NCI-H2227 treated with DMSO at 0.1 percent for 48 hours (cell line): ENCODE data around the gene ATP2C1.
"Not testable (repeated sequence)": the region's sequence is repeated elsewhere in the genome, so short reads cannot be mapped to it uniquely, and the experiment has no call there.

Experiments used
- DNase-seq: peaks from one replicate; lab custom pipeline; 2025; lab: John Stamatoyannopoulos, UW

Gene ATP2C1

GRCh38 chr3:130934442-130935089, 40.7 kb downstream of the ATP2C1 start:
- no peak for DNase-seq

- DNase-seq = no peak
These were observed 42.0 kb downstream of the ATP2C1 start for GRCh38 chr3:130935761-130936492.

GRCh38 chr3:130939753-130940152, 45.9 kb downstream of the ATP2C1 start:
- DNase-seq = no peak

GRCh38 chr3:130941793-130942192, 47.9 kb downstream of the ATP2C1 start:
- DNase-seq = no peak

- DNase-seq = no peak
These were observed 53.0 kb downstream of the ATP2C1 start for GRCh38 chr3:130946882-130947281.

- DNase-seq = no peak
These were observed 54.3 kb downstream of the ATP2C1 start for GRCh38 chr3:130948001-130948773.

GRCh38 chr3:130948929-130949328, 55.0 kb downstream of the ATP2C1 start:
- no peak for DNase-seq

GRCh38 chr3:130950124-130950523, 56.2 kb downstream of the ATP2C1 start:
- no peak for DNase-seq

- DNase-seq = no peak
These were observed 56.8 kb downstream of the ATP2C1 start for GRCh38 chr3:130950641-130951040.

- DNase-seq = no peak
These were observed 61.6 kb downstream of the ATP2C1 start for GRCh38 chr3:130955481-130955880.

GRCh38 chr3:130956281-130956680, 62.4 kb downstream of the ATP2C1 start:
- no peak for DNase-seq

GRCh38 chr3:130956721-130957120, 62.8 kb downstream of the ATP2C1 start:
- DNase-seq = no peak

- DNase-seq = peak; percentile 7
These were observed 66.4 kb downstream of the ATP2C1 start for GRCh38 chr3:130960139-130960795.

GRCh38 chr3:130961458-130961857, 67.6 kb downstream of the ATP2C1 start:
- no peak for DNase-seq

- no peak for DNase-seq
These were observed 69.6 kb downstream of the ATP2C1 start for GRCh38 chr3:130963444-130963843.

GRCh38 chr3:130963878-130964277, 70.0 kb downstream of the ATP2C1 start:
- no peak for DNase-seq

- no peak for DNase-seq
These were observed 73.4 kb downstream of the ATP2C1 start for GRCh38 chr3:130967281-130967680.

GRCh38 chr3:130968221-130968620, 74.3 kb downstream of the ATP2C1 start:
- no peak for DNase-seq

GRCh38 chr3:130969621-130970020, 75.7 kb downstream of the ATP2C1 start:
- no peak for DNase-seq

GRCh38 chr3:130971208-130971607, 77.3 kb downstream of the ATP2C1 start:
- no peak for DNase-seq

GRCh38 chr3:130972592-130972991, 78.7 kb downstream of the ATP2C1 start:
- DNase-seq = not testable (repeated sequence)

GRCh38 chr3:130973406-130973805, 79.5 kb downstream of the ATP2C1 start:
- DNase-seq = no peak
